Erythroblast (primary cell): ENCODE data around the gene CYP51A1.

Source experiments
- GATA1 ChIP-seq: IDR thresholded peaks from 2 replicates; pipeline ENCODE4 v1.6.1; 2011; ENCODE audit warnings: low read depth, mild to moderate bottlenecking, control low read depth, low read length, moderate library complexity
- POLR2A ChIP-seq: IDR thresholded peaks from 2 replicates; pipeline ENCODE4 v1.6.1; 2011; ENCODE audit warnings: mild to moderate bottlenecking, low read length

- TF ChIP-seq POLR2A, result no peak
- TF ChIP-seq GATA1, result no peak
These were observed 17.3 kb downstream of the CYP51A1 start for GRCh38 chr7:92116949-92117348.
